Measurements from ENCODE around the gene EMD.

Gene EMD

DNA sequence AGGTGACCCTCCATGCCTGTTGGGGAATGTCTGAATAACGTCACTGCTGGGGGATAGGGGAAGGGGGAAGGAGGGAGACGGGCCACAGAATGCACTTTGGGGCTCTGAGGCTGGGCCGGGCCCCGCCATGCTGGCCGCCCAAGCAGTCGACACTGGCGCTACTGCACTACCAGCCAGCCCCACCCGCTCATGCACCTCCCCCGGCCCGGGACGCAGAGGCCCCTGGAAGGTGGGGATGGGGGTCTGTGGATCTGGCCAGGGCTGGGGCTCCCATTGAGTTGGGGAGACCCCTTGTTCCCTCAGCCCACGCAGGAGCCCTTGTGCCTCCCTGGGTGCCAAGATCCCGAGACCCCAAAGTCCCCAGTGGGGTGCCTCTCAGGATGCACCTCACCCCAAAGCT, 22.5 kb upstream of the EMD start:
- no peak overlapping the region for H3K4me3 ChIP-seq (ENCODE audit: low read length)
- no peak for DNase-seq (ENCODE audit: low read depth)
- TF ChIP-seq, protein P1, sequence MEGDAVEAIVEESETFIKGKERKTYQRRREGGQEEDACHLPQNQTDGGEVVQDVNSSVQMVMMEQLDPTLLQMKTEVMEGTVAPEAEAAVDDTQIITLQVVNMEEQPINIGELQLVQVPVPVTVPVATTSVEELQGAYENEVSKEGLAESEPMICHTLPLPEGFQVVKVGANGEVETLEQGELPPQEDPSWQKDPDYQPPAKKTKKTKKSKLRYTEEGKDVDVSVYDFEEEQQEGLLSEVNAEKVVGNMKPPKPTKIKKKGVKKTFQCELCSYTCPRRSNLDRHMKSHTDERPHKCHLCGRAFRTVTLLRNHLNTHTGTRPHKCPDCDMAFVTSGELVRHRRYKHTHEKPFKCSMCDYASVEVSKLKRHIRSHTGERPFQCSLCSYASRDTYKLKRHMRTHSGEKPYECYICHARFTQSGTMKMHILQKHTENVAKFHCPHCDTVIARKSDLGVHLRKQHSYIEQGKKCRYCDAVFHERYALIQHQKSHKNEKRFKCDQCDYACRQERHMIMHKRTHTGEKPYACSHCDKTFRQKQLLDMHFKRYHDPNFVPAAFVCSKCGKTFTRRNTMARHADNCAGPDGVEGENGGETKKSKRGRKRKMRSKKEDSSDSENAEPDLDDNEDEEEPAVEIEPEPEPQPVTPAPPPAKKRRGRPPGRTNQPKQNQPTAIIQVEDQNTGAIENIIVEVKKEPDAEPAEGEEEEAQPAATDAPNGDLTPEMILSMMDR (IDR thresholded peaks at IDR 0.05; ENCODE audit: insufficient read depth, low read depth, low read length, missing control alignments) = no peak

DNA sequence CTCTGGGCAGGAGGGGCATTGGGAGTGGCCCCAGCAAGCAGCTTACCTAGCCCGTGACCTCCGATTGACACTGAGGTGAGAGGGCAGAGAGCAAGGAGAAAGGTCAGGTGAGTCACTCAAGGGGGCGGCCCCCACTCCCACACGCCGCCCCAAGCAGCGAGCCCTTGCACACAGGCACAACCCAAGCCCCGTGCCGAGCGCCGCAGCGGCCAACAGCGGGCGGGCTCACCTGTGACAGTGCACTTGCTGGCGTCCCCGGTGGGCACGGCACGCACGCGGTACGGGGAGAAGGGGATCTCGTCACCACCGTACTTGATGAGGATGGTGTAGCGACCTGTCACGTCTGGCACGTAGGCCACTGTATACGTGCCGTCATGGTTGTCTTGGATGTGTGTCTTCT, 21.9 kb upstream of the EMD start:
- H3K4me3 ChIP-seq (ENCODE audit: low read length) = no peak overlapping the region
- DNase-seq (ENCODE audit: low read depth) = no peak
- TF ChIP-seq, protein P1 (IDR thresholded peaks at IDR 0.05; ENCODE audit: insufficient read depth, low read depth, low read length, missing control alignments) = no peak

DNA sequence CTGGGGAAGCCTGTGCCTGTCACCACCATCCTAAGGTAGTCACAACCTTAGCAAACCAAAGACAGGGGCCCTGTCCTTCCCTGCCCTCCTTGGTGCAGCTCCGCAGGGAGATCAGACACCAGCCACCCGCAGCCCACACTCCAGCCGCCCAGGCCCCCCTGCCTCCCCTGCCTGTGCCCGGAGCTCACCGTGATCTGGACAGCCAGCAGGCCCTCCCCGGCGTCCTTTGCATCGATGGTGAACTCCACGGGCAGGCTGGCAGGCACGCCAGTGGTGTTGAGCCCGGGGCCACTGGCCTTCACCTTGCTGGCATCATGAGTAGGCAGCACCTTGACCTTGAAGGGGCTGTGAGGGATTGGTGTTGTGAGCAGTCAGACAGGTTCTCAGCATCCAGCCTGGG, 21.1 kb upstream of the EMD start:
- no peak for DNase-seq (ENCODE audit: low read depth)
- TF ChIP-seq, protein P1 (IDR thresholded peaks at IDR 0.05; ENCODE audit: insufficient read depth, low read depth, low read length, missing control alignments) = no peak
- no peak overlapping the region for H3K4me3 ChIP-seq (ENCODE audit: low read length)

DNA sequence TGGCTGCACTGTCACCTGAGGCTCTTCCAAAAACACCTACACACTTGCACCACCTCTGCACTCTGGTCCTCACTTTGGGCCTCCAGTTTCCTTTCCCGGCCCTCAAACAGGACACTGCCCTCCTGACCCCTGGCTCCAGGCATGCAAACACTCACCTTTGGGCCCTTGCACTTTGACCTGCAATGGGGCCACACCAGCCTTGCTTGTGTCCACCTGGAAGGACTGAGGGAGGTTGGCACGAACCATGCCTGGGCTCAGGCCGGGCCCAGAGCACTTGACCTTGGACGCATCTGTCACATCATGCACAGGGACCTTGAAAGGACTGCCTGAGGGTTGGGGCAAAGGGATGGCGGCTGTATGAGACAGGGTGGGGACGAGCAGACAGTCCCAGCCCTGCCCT, 20.3 kb upstream of the EMD start:
- no peak overlapping the region for H3K4me3 ChIP-seq (ENCODE audit: low read length)
- TF ChIP-seq, protein P1 (IDR thresholded peaks at IDR 0.05; ENCODE audit: insufficient read depth, low read depth, low read length, missing control alignments) = no peak
- DNase-seq (ENCODE audit: low read depth) = no peak

DNA sequence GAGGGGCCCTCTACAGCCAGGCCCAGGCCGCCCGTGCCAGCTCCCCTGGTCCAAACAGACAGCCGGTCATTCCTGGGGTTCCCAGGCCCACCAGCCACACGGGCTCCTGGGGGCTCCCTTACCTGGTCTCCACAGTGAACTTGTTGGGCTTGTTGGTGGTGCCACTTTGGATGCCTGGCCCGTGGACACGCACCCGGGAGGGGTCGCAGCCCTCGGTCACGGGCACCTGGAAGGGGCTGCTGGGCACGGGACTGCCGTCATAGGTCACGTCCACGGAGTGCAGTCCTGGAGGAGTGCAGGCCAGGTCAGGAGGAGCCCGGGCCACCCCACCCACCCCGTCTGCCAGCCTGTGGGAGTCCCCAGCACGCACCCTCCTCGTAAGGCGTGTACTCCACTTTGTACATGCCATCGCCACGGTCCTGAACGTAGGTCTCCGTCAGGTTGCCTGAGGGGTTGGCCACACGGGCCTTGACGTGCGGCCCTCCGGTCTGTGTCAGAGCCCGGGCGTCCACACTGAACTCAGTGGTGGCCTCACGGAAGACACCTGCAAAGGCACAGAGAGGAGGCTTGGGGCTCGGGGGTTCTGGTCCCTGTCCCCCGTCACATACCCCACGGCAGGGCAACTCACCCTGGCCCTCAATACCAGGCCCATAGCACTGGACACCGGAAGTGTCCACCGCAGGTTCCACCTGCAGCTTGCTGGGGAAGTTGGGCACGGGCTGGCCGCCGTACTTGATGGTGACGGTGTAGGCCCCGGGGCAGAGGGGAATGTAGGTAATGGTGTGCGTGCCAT, 19.5 kb upstream of the EMD start:
- no peak overlapping the region for H3K4me3 ChIP-seq (ENCODE audit: low read length)
- DNase-seq (ENCODE audit: low read depth) = no peak
- TF ChIP-seq, protein P1 (IDR thresholded peaks at IDR 0.05; ENCODE audit: insufficient read depth, low read depth, low read length, missing control alignments) = no peak

DNA sequence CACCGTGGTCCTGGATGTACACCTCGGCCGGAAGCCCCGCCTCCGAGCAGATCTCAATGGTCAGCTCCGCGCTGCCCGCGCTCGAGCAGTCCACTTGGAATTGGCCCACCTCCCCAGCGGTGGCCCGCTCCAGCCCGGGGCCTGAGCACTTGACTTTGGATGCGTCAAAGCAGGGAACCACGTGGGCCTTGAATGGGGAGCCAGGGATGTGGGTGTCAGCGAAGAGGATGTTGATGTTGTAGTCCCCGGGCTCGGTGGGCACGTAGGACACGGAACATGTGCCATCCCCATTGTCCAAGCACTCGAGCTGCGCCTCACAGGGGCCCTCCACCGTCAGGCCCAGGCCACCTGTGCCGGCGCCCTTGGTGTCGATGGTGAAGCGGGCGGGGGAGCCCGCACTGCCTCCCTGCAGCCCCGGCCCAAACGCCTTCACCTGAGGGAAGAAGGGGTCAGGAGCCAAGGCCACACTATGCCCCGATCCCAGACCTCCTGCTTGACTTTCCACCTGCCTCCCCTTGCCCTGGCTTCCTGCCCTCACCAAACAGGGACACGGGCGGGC, 18.9 kb upstream of the EMD start:
- TF ChIP-seq, protein P1 (IDR thresholded peaks at IDR 0.05; ENCODE audit: insufficient read depth, low read depth, low read length, missing control alignments) = no peak
- no peak for DNase-seq (ENCODE audit: low read depth)

More for the DNA sequence above, 18.9 kb upstream of the EMD start:
- no peak overlapping the region for H3K4me3 ChIP-seq (ENCODE audit: low read length)
